ENCODE data around the gene STAT6. TPM values are rescaled to one million over a fixed set of nuclear protein-coding genes. Genes with fewer than 3 reads are reported as not detected.

Gene STAT6
- total RNA-seq, 1 experiment from 2014 or later: 44.2 TPM

DNA sequence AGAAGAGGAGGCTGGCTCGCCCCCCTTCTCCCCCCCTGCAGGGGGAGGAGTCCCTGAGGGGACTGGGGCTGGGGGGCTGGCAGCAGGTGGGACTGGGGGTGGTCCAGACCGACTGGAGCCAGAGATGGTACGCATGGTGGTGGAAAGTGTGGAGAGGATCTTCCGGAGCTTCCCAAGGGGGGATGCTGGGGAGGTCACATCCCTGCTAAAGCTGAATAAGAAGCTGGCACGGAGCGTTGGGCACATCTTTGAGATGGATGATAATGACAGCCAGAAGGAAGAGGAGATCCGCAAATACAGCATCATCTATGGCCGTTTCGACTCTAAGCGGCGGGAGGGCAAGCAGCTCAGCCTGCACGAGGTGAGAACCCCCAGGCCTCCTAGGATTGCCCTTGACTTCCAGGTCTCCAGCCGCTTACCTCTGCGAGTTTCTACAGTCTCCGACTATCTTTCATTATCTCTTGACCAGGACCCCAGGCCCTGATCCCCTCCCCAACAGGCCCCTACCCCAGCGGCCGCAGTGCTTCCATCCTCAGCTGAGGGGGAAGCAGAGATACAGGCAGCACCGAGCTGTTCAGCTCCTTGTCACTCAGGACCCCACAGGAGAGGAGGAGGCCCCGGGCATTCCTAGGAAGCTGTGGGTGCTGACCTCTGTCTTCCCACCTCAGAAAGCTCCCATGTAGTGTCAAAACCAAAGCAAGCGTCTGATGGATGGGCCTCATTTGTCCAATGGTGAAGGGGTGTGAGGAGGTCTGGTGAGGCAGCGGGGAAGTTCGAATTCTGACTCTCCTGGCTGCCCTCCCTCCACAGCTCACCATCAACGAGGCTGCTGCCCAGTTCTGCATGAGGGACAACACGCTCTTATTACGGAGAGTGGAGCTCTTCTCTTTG, 19.3 kb downstream of the STAT6 start:
- H3K27ac Mint-ChIP-seq (ENCODE audit: unreplicated experiment): no peak overlapping the region
- Histone ChIP-seq H3K9me3 (no peaks in the 10 kb centered on the region), H3K4me1 (peaks cover 6% of the 10 kb centered on the region; the same call in 1 of the 2 replicates), H3K4me3 (ENCODE audit: low read depth, low read length) (no peak overlapping the region), H3K36me3 (ENCODE audit: control insufficient read depth, insufficient read depth, low read length) (peaks cover 9% of the 10 kb centered on the region), H3K27me3 (replicated peaks; ENCODE audit: control insufficient read depth, insufficient read depth, low read length) (no peaks in the 10 kb centered on the region)
- H3K27me3 Mint-ChIP-seq (ENCODE audit: insufficient read depth, unreplicated experiment): no peaks in the 10 kb centered on the region
- DNase-seq: no peak
- ChIA-PET POLR2A (interaction anchor here (1.3 kb wide), 1 partner anchor 13 kb away, joined by 4 read pairs; the partner anchor contains the start of gene NEMP1), CTCF (interaction anchor here (0.6 to 3.3 kb wide), 4 partner anchors 9 to 394 kb away, joined by 3 to 22 read pairs (median 11); partner anchors contain the start of gene STAT6)
- intact Hi-C loops (cut with micrococcal nuclease; ENCODE audit: unreplicated experiment): no loop called here
- TF ChIP-seq, protein P1, sequence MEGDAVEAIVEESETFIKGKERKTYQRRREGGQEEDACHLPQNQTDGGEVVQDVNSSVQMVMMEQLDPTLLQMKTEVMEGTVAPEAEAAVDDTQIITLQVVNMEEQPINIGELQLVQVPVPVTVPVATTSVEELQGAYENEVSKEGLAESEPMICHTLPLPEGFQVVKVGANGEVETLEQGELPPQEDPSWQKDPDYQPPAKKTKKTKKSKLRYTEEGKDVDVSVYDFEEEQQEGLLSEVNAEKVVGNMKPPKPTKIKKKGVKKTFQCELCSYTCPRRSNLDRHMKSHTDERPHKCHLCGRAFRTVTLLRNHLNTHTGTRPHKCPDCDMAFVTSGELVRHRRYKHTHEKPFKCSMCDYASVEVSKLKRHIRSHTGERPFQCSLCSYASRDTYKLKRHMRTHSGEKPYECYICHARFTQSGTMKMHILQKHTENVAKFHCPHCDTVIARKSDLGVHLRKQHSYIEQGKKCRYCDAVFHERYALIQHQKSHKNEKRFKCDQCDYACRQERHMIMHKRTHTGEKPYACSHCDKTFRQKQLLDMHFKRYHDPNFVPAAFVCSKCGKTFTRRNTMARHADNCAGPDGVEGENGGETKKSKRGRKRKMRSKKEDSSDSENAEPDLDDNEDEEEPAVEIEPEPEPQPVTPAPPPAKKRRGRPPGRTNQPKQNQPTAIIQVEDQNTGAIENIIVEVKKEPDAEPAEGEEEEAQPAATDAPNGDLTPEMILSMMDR (IDR thresholded peaks at IDR 0.05; ENCODE audit: insufficient read depth in 1 of 2, low read depth in 1 of 2, low read length in 1 of 2, severe bottlenecking in 1 of 2, unreplicated experiment in 1 of 2): no peak
- peaks cover 19% of the 10 kb centered on the region for H3K4me1 Mint-ChIP-seq (ENCODE audit: low read depth, unreplicated experiment)
- no TSS peak for BruUV-seq (replicated peaks)
- H3K9me3 Mint-ChIP-seq (ENCODE audit: unreplicated experiment): no peaks in the 10 kb centered on the region
- no peak overlapping the region for H3K4me3 Mint-ChIP-seq (ENCODE audit: unreplicated experiment)
- H3K36me3 Mint-ChIP-seq (ENCODE audit: insufficient read depth, unreplicated experiment): peaks cover 53% of the 10 kb centered on the region

DNA sequence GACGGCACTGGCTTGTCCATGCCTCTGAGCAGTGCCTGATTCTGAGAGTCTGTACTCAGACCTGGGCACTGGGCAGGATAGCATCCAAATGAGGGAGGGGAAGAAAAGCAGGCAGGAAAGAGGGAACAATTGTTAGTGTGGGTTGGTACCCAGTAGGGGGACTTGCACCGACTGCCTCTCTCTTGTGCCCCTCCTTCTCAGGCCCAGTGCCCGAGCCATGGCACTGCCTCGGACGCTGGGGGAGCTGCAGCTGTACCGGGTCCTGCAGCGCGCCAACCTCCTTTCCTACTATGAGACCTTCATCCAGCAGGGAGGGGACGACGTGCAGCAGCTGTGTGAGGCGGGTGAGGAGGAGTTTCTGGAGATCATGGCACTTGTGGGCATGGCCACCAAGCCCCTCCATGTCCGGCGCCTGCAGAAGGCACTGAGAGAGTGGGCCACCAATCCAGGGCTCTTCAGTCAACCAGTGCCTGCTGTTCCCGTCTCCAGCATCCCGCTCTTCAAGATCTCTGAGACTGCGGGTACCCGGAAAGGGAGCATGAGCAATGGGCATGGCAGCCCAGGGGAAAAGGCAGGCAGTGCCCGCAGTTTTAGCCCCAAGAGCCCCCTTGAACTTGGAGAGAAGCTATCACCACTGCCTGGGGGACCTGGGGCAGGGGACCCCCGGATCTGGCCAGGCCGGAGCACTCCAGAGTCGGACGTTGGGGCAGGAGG, 20.1 kb downstream of the STAT6 start:
- Histone ChIP-seq H3K9me3 (no peaks in the 10 kb centered on the region), H3K4me1 (peaks cover 8% of the 10 kb centered on the region), H3K4me3 (ENCODE audit: low read depth, low read length) (peak overlapping the region; percentile 97; the same call in 1 of the 2 replicates), H3K27me3 (replicated peaks; ENCODE audit: control insufficient read depth, insufficient read depth, low read length) (no peaks in the 10 kb centered on the region), H3K36me3 (ENCODE audit: control insufficient read depth, insufficient read depth, low read length) (peaks cover 9% of the 10 kb centered on the region)
- TF ChIP-seq, protein P1 (IDR thresholded peaks at IDR 0.05; ENCODE audit: insufficient read depth in 1 of 2, low read depth in 1 of 2, low read length in 1 of 2, severe bottlenecking in 1 of 2, unreplicated experiment in 1 of 2): no peak
- POLR2A ChIA-PET: interaction anchor here (1.3 kb wide), 1 partner anchor 12 kb away, joined by 4 read pairs; the partner anchor contains the start of gene NEMP1
- DNase-seq: no peak
- no peaks in the 10 kb centered on the region for H3K27me3 Mint-ChIP-seq (ENCODE audit: insufficient read depth, unreplicated experiment)
- intact Hi-C loops (cut with micrococcal nuclease; ENCODE audit: unreplicated experiment): no loop called here
- H3K9me3 Mint-ChIP-seq (ENCODE audit: unreplicated experiment): no peaks in the 10 kb centered on the region
- no TSS peak for BruUV-seq (replicated peaks)
- peaks cover 49% of the 10 kb centered on the region for H3K36me3 Mint-ChIP-seq (ENCODE audit: insufficient read depth, unreplicated experiment)
- H3K4me1 Mint-ChIP-seq (ENCODE audit: low read depth, unreplicated experiment): peaks cover 26% of the 10 kb centered on the region
- no peak overlapping the region for H3K27ac Mint-ChIP-seq (ENCODE audit: unreplicated experiment)
- CTCF ChIA-PET: interaction anchor here (0.6 to 3.3 kb wide), 2 partner anchors 8 to 21 kb away, joined by 3 to 22 read pairs; partner anchors contain the start of gene STAT6
- peak overlapping the region; percentile 15 for H3K4me3 Mint-ChIP-seq (ENCODE audit: unreplicated experiment)

DNA sequence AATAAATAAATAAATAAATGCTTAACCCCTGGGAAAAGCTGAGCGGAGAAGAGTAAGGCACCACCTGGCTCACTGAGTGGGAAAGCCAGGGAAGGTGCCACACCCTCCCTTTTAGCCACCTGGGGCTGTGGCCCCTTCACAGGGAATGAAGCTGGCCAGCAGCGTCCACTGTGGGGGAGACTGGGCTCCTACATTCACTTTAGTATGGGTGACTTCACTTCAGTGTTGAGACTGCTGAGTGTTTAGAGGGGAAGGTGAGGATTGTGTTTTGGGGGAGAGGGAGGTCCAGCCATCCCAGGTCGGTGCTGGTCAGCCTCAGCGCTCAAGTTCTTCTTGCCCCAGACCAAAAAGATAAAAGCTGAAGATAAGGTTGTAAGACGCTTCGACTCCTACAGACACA, 20.7 kb downstream of the STAT6 start:
- intact Hi-C loops (cut with micrococcal nuclease; ENCODE audit: unreplicated experiment): no loop called here
- TF ChIP-seq, protein P1 (IDR thresholded peaks at IDR 0.05; ENCODE audit: insufficient read depth in 1 of 2, low read depth in 1 of 2, low read length in 1 of 2, severe bottlenecking in 1 of 2, unreplicated experiment in 1 of 2): no peak
- DNase-seq: no peak
- Histone ChIP-seq H3K27me3 (replicated peaks; ENCODE audit: control insufficient read depth, insufficient read depth, low read length) (no peaks in the 10 kb centered on the region), H3K4me1 (peaks cover 14% of the 10 kb centered on the region), H3K4me3 (ENCODE audit: low read depth, low read length) (peak overlapping the region; percentile 97; the same call in 1 of the 2 replicates), H3K9me3 (no peaks in the 10 kb centered on the region), H3K36me3 (ENCODE audit: control insufficient read depth, insufficient read depth, low read length) (peaks cover 9% of the 10 kb centered on the region)
- BruUV-seq (replicated peaks): no TSS peak
- ChIA-PET CTCF (interaction anchor here (0.7 to 4.4 kb wide), 3 partner anchors 12 to 21 kb away, joined by 3 to 24 read pairs (median 12); partner anchors contain the start of genes NEMP1 and STAT6), POLR2A (interaction anchor here (4.4 kb wide), 1 partner anchor 21 kb away, joined by 56 read pairs; the partner anchor contains the start of gene STAT6)
- Mint-ChIP-seq H3K27me3 (ENCODE audit: insufficient read depth, unreplicated experiment) (no peaks in the 10 kb centered on the region), H3K4me3 (ENCODE audit: unreplicated experiment) (peak overlapping the region; percentile 15), H3K36me3 (ENCODE audit: insufficient read depth, unreplicated experiment) (peaks cover 45% of the 10 kb centered on the region), H3K9me3 (ENCODE audit: unreplicated experiment) (no peaks in the 10 kb centered on the region), H3K4me1 (ENCODE audit: low read depth, unreplicated experiment) (peaks cover 32% of the 10 kb centered on the region), H3K27ac (ENCODE audit: unreplicated experiment) (no peak overlapping the region)
